G401.6 (cell line): ENCODE measurements around the gene TPH1.

ENCODE experiments used
- FAIRE-seq: peaks from 2 replicates; lab custom pipeline; 2012; peaks lifted over from hg19 to GRCh38; lab: Jason Lieb, UNC

The TPH1 gene

DNA sequence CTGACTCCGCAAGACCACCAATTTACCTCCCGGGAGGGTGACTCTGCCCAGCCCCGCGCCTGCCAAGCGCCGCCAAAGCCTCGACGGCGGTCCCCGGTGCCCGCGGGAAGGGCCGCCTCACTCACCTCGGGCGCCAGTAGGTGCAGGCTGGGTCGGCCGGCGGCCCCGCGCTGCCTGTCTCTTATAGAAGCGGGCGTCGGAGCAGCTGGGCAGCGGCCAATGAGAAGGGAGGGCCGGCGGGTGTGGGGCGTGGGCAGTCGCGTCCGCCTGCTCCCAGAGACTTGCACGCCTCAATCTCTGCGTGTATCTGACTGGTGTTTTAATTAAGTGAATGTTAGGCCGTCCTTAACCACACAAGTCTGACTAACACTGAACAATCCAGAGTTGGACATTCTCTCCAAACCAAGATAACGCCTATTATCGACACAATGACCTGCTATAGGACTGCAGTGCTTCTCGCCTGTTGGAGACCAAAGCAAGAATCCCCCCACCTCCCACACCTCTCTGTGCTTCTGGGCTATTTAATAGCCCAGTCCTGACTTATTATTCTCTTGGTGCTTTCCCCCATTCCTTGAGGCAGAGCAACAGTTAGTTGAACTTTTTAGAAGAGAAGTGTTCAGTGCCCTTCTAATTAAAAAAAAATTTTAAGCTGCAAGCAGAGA is at the start of gene TPH1:
TPH1 (minus strand) TSS at position 154 of the 662 bp plus-strand sequence. CDS start 5,507 bp downstream, outside the sequence.
- no peak for FAIRE-seq

DNA sequence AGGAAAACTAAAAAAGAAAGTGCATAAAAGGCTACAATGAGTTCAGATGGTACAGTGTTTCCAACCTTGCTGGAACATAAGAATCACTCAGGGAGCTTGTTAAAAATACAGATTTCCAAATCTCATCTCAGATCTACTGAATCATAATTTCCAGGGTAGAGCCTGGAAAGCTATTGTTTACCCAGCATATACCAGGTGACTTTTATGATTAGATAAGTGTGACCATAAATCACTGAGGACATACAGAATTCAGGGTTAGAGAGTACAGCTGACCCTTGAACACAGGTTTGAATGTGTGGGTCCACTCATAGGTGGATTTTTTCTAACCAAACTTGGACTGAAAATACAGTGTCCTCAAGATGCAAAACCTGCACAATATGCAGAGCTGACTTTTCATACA is 47.9 kb upstream of the TPH1 start:
- FAIRE-seq, result no peak

DNA sequence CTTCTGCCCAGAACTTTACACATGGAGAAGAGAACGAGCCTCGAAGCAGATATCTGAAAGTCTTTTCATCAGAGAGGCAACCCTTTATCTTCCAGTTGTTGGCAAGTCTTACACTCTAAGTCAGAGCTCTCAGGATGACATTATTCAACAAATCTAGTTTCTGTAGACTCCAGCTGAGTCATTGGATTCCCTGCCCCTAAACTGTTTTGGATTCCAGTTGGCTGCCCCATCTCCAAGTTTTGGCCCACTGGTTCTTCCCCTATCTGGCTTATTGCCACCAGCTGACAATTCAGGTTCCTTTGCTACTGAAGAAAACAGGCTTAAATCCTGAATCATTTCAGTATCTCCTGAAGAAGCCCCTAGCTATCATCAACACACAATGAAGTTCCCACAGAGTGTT is 45.7 kb upstream of the TPH1 start:
- no peak for FAIRE-seq

DNA sequence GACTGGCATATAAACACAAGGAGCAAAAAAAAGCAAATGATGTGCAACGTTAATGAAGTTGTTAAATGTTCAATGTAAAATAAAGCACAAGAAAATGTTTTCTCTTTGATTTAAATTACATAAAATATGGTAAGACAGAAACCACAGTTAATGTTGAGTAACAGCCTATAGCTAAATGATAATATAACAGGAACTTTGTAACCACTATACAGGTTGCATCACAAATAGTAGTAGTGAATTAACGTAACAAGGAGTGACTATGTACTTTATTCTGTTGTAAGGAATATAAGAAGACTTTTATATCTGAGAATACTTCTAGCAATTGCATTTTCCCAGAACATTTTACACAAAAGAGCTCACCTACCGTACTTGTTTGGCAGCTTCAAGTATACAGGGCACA is 42.9 kb upstream of the TPH1 start:
- no peak for FAIRE-seq

DNA sequence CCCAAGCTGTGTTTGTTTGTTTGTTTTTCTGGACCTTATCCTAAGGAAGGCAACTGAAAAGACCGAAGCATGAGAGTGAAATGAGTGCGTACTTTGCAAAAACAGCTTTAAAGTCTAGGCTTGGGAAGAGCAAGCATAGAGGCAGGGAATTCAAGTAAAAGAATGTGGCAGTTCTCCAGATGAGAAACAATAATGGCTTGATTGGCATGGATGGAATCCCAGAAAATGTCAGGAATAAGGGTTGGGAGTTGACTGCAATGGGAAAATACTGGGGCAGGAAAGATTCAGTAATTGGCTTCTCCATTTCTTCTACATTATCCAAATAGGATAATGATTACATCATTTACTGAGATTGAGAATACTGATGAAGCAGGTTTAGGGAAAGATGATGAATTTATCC is 42.3 kb upstream of the TPH1 start:
- FAIRE-seq, result no peak

DNA sequence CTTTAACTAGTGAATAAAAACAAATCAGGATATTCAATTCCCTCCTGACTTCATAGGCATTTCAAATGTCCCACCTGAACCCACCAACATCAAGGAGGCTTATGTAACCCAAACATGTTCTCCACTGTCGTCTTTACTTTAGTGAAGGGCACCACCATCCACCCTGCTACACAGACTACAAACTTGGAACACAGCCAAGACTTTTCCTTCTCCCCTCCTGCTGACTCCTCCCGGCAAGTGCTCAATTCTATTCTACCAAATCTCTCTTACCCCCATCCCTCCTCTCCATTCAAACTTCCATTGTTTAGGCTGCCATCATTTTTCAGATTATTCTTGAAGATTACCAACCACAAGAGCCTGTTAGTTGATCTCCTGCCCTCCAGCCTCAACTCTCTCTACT is 35.5 kb upstream of the TPH1 start:
- FAIRE-seq, result no peak

DNA sequence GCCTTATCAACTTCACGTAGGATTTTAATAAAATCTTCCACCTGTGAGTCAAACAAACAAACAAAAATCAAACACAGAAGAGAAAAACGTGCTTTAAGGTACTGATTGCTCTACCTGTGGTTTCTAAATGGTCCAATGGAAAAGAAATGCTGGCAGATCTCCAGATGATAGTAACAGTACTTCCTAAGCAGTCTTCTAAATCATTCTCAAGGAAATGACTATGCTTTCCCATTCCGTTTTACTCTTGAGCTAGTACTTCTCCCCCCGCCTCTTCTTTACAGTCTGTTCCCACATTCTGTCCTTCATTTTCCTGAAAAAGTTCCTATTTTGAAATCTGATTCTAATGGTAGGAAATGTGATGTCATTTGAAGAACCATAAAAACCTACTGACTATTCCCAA is 34.4 kb upstream of the TPH1 start:
- no peak for FAIRE-seq

DNA sequence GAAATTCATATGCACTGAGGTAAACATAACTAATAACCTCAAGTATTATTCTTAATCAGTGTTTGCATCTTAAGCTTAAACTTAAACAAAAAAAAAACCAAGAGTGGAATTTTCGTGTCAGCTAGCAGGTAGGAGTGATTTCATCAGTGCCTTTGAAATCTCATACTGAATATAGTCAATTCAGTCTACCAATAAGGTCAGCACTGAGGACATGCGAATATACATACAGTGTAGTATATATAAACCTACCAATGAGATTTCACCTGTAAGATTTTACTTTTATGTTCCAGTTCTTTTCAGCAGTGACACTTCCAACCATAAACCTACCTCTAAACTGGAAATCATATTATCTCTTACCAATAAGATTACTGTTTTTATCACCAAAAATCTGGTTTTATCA is 32.8 kb upstream of the TPH1 start:
- FAIRE-seq, result no peak

DNA sequence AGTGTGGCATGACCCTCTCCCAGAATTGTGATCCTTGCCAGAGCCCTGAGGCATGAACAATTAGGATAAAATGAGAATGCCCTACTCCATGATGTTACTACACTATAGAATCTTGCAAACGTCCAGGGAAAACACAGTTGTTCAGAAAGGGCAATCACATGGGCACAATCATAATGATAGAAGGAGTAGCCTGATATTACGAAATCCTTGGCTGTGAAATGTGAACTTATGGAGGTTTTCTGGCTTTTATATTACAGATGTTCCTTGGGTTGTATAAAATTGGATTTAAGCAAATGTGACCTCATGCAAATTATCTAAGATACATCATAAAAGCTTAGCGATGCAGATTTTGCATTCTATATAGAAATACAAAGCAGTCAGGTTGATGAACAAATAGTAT is 29.4 kb upstream of the TPH1 start:
- FAIRE-seq, result no peak

DNA sequence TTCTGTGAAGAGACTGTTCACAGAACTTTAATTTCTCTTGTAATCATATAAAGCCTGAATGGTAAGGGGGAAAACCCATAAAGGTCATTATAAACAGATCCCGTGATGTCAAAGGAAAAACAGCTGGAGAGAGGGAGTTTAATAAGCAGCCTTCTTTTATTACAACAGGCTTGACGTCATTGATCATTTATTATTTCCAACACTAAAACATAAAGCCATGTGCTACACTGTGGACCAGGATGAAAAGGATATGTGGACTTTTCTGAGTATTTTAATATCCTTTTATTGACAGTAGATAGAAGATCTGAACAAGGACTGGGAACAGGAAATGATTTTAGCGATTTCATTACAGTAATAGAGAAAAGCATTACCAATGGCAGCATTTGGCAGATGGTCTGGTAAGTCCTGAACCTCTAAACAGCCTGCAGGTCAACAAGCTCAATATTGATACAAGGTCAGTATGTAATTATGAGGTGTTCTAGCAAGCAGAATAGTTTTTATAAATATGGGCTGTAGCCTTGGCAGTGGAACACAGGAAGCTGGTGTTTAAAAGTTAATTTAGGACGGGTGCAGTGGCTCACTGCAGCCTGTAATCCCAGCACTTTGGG is 25.1 kb upstream of the TPH1 start:
- no peak for FAIRE-seq

DNA sequence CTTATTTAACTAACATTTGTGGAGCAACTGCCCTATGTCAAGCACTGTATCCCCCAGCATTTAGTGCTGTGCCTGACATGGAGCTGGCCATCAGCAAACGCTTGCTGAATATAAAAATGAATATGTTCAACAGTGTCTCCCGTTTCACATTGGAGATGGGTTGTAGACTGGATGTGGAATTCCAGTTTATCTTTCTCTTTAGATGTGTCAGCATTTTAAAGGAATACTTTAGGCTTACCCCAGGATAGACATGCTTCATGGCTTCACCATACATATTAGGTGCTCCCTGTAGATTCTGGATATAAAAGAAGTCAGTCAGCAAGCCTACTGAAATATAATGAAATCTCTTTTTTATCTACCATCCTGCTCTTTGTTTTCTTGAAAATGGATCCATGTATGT is 21.3 kb upstream of the TPH1 start:
- FAIRE-seq, result no peak

DNA sequence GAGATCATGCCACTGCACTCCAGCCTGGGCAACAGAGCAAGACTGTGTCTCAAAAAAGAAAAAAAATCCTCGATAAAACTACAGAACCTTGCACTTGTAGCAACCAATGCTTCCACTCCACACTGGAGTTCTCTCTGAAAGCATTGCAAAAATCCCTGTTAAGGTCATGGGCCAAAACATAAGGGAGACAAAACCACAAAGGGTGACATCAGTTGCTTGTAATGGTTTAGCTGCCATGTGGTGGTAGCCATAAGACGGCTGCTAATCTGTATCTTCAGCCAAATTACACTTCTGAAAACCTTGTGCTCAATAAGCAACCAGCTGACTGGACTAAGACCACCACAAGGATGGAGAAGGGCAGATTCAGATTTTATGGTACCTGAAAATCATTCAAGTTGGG is 20.6 kb upstream of the TPH1 start:
- FAIRE-seq, result no peak

DNA sequence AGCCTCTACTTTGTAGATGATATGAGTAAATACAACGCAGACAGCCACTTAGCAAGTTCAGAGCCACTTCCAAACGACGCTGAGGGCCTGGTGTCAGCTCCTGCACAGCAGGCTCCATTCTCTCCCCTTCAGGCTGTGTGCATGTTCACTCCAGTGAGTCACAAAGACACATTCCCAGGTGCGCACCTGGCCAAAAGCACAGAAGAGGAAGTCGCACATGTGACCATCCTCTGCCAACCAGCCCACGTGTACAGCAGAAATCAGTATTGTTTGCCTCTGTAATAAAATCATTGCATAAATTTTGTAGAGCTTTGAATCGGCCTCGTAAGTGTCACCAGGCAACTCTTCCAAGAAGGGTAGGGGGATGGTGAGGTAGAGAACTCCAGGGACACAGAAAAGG is 19.5 kb upstream of the TPH1 start:
- FAIRE-seq, result no peak

DNA sequence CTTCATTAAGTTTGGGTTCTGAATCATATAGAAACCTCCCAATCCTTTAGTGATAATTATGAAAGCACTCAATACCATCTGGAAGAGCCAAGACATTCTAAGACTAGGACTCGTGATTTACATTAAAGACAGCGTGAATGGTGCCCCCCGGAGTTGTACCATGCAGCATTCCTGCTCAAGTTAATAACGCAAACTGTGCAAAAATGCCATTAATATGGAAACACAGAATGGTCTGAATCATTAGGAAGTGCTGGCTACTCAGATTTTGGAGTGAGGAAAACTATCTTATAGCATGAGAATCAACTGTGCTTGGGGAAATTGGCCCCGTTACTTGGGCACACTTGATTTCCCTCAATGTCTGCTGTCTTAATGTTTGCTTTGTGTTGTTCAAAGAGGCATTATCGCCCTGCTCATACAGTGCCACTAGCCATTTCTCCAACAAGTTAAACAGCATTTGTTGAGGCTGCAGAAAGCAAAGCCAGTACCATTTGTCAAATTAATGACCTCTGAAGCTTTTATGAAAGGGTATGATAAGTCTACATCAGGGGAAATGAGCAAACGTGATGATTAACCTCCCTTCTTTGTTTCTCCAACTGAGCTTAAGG is 18.5 kb upstream of the TPH1 start:
- FAIRE-seq, result no peak

DNA sequence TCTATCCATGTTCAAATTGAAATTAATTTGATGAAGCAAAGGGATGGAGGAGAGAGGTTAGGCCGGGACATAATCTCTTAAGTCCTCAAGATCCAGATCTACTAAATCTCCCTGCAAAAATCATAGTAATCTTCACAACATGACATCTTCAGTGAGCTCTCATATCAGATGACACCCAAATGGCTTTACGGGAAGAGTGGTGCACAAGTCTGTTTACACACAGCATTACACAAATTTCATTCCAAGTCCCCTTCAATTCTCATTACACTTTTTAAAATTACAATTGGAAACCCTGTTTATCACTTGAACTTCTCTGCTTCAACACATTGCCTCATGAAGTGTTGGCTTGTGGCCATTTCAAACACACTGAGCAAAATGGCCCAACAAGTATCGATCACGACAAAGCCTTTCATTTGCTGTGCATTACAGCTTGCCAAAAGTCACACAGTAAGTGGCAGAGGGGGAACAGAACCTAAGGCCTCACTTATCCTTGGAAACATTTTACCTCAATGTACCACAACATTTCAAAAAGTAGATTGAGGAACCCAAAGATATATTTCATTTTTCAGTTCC is 17.9 kb upstream of the TPH1 start:
- no peak for FAIRE-seq

DNA sequence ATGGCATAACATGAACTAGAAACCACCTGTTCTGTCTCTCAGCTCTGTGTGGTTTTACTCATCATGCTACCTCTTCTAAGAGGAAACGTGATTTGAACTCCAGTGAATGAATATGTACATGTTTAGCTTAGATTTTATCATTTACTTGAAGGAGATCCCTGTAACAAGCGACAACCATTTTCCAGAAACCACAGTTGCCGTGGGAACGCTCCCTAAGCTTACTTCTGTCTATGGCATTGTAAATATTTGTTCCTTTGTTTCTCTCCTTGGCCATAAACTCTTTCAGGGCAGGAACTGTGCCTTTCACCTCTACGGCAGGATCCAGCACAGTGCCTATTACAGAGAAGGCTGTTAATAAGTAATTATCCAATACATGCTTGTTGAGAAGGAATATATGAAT is 17.1 kb upstream of the TPH1 start:
- FAIRE-seq, result no peak

DNA sequence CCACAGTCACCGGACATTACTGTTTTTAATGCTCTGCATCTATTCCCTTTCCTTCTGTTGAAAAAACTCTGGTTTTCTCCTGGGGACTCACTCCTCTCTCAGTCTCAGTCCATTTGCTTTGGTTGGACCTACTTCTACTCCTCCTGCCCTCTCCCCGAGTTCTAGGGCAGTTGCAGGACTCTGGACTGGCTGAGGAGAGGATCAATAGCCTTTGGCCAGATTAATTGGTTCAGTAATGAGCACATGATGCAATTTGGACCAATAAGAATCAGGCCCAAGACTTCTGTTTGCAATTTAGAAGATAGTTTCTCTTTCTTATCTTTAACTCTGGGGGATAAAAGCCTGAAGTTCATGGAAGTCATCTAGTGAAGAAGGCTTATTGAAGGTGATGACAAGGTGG is 15.3 kb upstream of the TPH1 start:
- FAIRE-seq, result no peak

DNA sequence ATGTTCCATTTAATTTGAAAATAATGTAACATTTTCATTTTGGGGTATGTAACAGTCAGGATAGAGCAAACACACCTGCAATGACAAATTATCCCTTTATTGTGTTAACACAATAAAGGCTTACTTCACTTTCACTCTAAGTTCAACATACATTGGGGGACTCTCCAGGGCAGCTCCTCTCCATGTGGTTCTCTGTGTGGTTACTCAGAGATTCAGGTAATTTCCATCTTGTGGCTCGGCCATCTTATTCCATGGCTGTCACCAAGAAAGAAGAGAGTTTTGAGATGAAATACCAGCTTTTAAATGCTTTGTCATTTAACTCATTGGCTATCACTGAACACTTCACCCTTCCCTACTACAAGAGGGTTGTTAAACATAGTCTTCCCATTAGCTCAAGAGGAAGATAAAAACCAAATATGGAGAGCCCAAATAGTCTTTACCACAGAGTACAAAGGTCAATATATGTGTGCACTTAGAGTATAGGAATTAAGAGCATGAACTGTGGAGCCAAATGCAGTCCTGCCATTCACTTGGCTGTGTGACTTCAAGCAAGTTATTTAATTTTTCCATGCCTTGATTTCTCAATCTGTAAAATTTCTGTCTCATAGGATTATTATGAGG is 10.6 kb upstream of the TPH1 start:
- FAIRE-seq, result no peak

DNA sequence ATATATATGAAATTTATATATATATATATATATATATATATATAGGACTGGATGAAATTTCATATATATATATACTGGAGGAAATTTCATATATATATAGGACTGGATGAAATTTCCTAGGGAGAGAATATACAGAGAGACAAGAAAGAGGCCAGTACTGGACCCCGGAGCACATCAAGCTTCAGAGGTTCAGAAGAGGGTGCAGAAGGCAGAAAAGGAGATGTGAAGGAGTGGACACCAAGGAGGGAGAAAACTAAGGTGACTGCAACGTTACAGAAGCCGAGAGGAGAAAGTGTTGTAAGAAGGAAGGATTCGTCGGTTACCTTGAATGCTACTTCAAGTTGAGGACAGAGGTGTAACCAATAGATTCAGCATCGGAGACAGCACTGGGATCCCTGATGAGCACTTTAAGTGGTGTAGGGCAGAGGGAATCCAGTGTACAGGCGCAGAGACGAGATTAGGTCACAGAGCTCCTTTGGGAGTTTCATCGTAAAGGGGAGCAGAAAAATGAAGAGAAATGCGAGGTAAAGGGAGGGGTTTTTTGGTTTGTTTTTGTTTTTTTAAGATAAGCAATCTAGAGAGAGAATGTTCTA is 8.5 kb upstream of the TPH1 start:
- FAIRE-seq, result no peak

DNA sequence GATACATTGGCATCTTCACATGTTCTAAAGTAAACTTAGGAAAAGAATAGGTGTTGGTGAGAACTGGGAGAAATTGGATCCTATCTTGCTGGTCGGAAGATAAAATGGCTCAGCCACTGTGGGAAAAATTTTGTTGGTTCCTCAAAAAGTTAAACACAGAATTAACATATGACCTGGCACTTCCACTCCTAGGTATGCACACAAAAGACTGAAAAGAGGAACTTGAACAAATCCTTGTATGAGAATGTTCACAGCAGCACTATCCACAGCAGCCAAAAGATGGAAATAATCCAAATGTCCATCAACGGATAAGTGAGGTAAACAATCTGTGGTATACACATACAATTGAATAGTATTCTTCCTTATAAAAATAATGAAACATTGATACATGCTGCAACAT is 4.8 kb upstream of the TPH1 start:
- no peak for FAIRE-seq

DNA sequence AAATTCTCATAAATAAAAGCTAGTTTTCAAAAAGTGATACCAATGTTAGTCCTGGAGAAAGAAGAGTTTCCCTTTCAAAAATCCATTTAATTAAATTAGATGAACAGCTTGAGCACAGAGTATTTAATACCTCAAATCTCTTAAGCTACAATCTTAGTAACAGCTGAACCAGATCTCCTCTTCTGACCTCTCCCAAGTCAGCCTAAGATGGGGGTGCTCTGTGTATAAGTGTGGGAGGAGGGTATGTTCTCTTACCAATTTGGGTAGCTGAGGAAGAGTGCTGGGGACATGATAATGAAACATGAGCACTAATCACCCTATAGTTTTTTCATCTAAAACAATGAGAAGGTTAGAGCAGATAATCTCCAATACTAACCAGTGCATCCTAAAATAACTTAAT is 9.6 kb downstream of the TPH1 start:
- no peak for FAIRE-seq

DNA sequence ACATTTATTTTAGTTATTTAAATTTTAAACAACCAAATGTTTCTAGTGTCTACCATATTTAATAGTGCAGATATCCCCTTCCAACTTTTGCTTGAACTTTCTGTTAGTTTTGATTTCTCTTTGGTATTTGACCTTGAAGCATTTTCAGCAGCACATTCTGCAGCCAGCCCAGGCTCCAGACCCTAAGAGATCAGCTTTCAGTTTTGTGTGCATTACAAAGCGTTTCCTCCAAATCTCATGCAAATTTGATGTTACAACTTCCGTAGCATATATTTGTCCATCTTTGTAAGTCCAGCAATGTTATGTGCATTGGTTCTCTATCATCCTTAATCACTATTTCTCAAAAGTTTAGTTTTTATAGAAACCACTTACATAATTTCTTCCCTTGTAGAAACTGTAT is 18.6 kb downstream of the TPH1 start:
- FAIRE-seq, result no peak

DNA sequence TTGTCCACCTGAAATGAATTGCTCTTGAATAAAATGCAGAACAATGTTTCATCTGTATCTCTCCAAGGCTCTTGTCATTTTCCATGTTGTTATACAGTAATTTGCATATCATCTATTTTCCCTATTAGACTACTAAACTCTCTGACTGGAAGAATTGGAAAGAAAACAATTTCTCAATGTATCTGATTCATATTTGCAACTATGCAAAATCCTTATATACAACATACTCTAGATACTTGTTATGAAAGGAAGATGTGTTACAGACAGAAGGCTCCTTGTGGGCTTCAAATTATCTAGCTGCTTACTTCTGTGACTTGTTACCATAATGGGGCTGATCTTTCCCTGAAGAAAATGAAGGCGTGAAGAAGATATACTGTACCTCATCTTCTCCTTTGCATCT is 23.6 kb downstream of the TPH1 start:
- FAIRE-seq, result no peak
